ENCODE measurements around the gene ADGRE1.

- TF ChIP-seq, protein P1, sequence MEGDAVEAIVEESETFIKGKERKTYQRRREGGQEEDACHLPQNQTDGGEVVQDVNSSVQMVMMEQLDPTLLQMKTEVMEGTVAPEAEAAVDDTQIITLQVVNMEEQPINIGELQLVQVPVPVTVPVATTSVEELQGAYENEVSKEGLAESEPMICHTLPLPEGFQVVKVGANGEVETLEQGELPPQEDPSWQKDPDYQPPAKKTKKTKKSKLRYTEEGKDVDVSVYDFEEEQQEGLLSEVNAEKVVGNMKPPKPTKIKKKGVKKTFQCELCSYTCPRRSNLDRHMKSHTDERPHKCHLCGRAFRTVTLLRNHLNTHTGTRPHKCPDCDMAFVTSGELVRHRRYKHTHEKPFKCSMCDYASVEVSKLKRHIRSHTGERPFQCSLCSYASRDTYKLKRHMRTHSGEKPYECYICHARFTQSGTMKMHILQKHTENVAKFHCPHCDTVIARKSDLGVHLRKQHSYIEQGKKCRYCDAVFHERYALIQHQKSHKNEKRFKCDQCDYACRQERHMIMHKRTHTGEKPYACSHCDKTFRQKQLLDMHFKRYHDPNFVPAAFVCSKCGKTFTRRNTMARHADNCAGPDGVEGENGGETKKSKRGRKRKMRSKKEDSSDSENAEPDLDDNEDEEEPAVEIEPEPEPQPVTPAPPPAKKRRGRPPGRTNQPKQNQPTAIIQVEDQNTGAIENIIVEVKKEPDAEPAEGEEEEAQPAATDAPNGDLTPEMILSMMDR (IDR thresholded peaks at IDR 0.05): no peak
- no peak for TF ChIP-seq POLR2A (IDR thresholded peaks at IDR 0.05)
Observed at GRCh38 chr19:6894313-6894712, 6.9 kb downstream of the ADGRE1 start.
